NOMO-1 treated with DMSO at 0.1 percent for 48 hours (cell line): ENCODE data around the gene PDE11A.
"Not testable (repeated sequence)": the region's sequence is repeated elsewhere in the genome, so short reads cannot be mapped to it uniquely, and the experiment has no call there.

Experiments
- DNase-seq: peaks from one replicate; lab custom pipeline; 2025; ENCODE audit not compliant: unreplicated experiment; lab: John Stamatoyannopoulos, UW

Gene PDE11A

GRCh38 chr2:178072383-178073301, at the start of gene PDE11A:
Gene PDE11A (minus strand): TSS chr2:178072777. CDS start chr2:178072437, 340 bp downstream.
- DNase-seq: peak; percentile 15

- no peak for DNase-seq
These were observed 46.8 kb upstream of the PDE11A start for GRCh38 chr2:178119179-178119922.

GRCh38 chr2:178117725-178118124, 45.1 kb upstream of the PDE11A start:
- DNase-seq: no peak

GRCh38 chr2:178115271-178115670, 42.7 kb upstream of the PDE11A start:
- DNase-seq: no peak

- no peak for DNase-seq
These were observed 41.9 kb upstream of the PDE11A start for GRCh38 chr2:178114462-178114861.

GRCh38 chr2:178112202-178113152, 39.9 kb upstream of the PDE11A start, which contains the start of gene RBM45:
Gene RBM45 (plus strand): TSS chr2:178112437. CDS start chr2:178112547, 110 bp downstream.
- peak; percentile 87 for DNase-seq

GRCh38 chr2:178111743-178112142, 39.2 kb upstream of the PDE11A start:
- DNase-seq: no peak

- no peak for DNase-seq
These were observed 38.1 kb upstream of the PDE11A start for GRCh38 chr2:178110681-178111080.

GRCh38 chr2:178109813-178110212, 37.2 kb upstream of the PDE11A start:
- peak; percentile 54 for DNase-seq

GRCh38 chr2:178108176-178108575, 35.6 kb upstream of the PDE11A start:
- no peak for DNase-seq

- no peak for DNase-seq
These were observed 33.5 kb upstream of the PDE11A start for GRCh38 chr2:178106053-178106452.

- no peak for DNase-seq
These were observed 33.0 kb upstream of the PDE11A start for GRCh38 chr2:178105566-178105965.

- no peak for DNase-seq
These were observed 28.9 kb upstream of the PDE11A start for GRCh38 chr2:178101321-178102079.

- no peak for DNase-seq
These were observed 20.9 kb upstream of the PDE11A start for GRCh38 chr2:178093471-178093870.

GRCh38 chr2:178088774-178089270, 16.2 kb upstream of the PDE11A start:
- no peak for DNase-seq

GRCh38 chr2:178084273-178084672, 11.7 kb upstream of the PDE11A start:
- DNase-seq: no peak

- no peak for DNase-seq
These were observed 9.9 kb upstream of the PDE11A start for GRCh38 chr2:178082408-178083045.

- not testable (repeated sequence) for DNase-seq
These were observed 6.7 kb upstream of the PDE11A start for GRCh38 chr2:178079279-178079678.

GRCh38 chr2:178076130-178076529, 3.6 kb upstream of the PDE11A start:
- DNase-seq: no peak

- no peak for DNase-seq
These were observed 2.4 kb upstream of the PDE11A start for GRCh38 chr2:178075006-178075326.
